HG03060 (cell line): ENCODE measurements around the gene OR8B4.
"Not testable (repeated sequence)": the region's sequence is repeated elsewhere in the genome, so short reads cannot be mapped to it uniquely, and the experiment has no call there.

ENCODE experiments used
- ATAC-seq: cut with Tn5 transposase; IDR thresholded peaks from one replicate; pipeline ENCODE4 v1.9.1; 2021; ENCODE audit warnings: low read depth, moderate number of reproducible peaks; ENCODE audit not compliant: unreplicated experiment

The OR8B4 gene, protein sequence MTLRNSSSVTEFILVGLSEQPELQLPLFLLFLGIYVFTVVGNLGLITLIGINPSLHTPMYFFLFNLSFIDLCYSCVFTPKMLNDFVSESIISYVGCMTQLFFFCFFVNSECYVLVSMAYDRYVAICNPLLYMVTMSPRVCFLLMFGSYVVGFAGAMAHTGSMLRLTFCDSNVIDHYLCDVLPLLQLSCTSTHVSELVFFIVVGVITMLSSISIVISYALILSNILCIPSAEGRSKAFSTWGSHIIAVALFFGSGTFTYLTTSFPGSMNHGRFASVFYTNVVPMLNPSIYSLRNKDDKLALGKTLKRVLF

DNA sequence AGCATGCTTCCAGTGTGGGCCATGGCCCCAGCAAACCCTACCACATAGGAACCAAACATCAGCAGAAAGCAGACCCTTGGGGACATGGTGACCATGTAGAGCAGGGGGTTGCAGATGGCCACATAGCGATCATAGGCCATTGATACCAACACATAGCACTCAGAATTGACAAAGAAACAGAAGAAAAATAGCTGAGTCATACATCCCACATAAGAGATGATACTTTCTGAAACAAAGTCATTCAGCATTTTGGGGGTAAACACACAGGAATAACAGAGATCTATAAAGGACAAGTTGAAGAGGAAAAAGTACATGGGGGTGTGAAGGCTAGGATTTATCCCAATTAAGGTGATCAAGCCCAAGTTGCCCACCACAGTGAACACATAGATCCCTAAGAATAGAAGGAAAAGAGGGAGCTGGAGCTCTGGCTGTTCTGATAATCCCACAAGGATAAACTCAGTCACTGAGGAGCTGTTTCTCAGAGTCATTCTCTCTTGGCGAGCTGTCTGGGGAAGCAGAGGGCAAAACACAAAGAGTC, at the start of gene OR8B4:
Gene OR8B4 (minus strand): TSS at position 488 of the 538 bp plus-strand sequence. CDS start 0 bp downstream, at position 488.
- ATAC-seq: no peak

DNA sequence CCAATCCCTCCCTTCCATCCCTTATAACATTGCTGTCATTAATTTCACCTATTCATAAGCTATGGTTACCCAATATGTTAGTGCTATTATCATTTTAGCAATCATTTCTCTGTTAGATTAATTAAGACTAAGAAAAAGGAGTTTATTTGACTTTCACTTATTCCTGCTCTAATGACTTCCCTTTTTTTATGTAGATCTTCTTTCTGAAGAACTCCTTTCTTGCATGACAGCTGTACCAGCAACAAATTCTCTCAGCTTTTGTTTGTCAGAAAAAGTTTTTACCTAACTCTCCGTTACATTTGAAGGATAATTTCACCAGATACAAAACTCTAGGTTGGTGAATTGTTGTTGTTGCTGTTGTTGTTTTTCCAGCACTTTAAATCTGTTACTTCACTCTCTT, 49.4 kb upstream of the OR8B4 start:
- no peak for ATAC-seq

DNA sequence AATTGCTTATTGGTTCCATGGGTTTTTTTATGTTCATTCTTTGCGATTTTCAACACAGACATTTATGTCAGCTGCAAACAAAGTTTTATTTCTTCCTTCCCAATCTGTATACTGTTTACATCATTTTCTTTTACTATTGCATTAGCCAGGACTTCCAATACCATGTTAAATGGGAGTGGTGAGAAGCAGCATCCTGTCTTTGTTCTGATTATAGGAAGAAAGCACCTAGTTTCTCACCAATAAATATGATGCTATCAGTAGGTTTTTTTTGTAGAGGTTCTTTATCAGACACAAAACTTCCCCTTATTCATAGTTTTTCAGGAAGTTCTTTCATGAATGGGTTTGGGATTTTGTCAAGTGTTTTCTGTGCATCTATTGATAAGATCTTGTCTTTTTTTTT, 48.8 kb upstream of the OR8B4 start:
- ATAC-seq: no peak

DNA sequence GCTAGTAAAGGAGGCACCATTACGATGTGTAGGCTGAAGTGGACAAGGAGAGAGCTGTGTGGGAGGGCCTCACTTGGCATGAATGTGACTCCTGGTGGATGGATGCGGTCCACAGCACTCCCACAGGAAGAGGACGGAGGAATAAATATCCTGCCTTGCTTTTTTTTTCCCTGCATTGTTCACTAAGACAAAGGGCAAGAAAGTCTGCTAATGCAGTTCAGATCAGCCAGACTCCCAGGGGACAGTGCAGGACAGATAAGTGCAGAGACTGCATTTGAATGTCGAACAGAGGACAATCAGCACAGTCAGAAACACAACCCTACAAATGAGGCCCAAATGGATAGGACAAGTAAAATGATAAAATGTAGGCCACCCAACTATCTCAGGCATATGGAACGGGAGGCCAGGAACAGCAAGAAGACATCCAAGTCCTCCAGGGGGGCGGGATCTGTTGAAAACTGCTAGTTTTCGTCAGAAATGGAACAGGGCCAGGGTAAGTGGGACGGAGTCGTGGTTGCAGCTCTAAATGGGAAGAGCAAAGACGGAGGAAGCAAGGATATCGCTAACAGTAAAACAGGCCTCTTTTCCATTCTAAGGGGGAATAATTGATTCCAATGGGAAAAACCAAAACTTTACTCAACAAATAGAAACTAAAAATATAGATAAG, 46.0 kb upstream of the OR8B4 start:
- no peak for ATAC-seq

DNA sequence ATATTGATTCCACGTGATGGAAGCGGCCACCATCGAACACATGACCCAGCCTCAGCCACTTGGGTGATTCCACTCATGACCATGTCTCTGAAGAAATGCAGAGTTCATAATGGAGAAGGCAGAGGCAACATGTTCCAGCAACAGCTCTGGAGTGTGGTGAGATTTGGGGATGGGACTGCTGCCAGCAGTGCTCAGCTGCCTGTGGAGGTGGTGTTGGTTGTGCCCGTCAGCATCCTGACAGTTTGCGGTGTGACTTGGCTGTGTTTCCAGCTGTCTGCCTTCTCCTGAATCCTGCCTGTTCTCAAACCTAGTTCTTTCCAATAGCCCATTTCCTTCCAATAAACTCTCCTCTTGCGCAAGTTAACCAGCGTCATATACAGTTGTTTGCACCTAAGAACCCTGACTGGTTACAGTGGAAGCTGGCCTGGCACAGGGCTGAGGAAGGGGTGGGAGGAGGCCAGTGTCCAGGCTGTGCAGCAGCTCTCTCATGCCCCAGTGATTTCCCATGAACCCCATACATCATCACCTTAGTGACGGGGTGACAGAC, 42.8 kb upstream of the OR8B4 start:
- ATAC-seq: no peak

DNA sequence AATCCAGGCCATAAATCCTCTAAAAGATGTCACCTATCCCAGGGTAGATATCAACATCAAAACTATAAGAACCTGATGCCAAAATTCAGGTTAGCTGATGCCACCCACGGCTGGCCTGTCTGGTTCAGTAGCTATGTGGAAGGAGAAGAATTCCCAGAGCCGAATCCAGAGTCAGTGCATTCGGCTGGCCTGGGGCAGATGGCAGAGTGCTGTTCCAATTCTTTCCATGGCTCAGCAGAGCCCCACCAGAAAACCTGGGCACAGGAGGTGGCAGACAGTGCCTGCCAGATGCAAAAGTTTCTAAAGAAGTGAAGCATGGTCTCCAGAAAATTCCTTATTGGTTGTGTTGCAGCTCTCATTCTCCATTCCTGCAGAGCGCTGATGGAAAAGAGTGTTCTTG, 40.7 kb upstream of the OR8B4 start:
- ATAC-seq: no peak

DNA sequence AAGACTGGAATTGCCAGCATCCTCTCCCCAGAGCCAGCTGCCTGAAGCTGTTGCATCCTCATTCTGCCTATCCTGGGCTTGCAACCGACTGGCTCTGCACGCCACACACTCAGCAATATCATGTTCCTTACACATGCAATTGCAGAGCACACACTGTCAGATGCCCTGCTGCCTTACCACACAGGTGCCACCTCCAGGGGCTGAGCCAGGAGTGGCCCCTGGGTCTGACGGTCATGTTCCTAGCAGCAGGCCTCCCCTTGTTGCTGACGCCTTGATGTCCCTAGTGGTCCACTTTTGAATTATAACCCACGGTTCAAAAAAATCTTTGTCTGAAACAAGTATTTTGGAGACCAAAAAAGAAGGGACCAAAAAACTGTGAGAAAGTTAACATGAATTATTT, 39.3 kb upstream of the OR8B4 start:
- no peak for ATAC-seq

DNA sequence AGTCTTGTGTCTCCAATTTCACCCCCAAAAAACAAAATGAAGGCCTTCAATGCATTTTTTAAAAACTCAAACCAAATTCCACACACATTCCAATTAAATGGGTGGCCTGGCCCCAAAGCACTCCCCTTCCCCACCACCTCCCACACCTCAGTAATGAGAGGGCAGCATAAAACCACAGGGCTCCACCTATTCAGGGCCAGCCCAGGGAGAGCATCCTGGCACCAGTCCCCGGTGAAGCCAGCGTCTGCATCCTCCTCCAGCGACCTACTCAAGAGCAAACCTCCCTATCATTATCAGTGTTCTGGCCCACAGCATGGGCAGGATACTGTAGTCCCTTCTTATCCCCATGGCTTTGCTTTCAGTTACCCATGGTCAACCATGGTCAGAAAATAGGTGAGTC, 38.7 kb upstream of the OR8B4 start:
- no peak for ATAC-seq

DNA sequence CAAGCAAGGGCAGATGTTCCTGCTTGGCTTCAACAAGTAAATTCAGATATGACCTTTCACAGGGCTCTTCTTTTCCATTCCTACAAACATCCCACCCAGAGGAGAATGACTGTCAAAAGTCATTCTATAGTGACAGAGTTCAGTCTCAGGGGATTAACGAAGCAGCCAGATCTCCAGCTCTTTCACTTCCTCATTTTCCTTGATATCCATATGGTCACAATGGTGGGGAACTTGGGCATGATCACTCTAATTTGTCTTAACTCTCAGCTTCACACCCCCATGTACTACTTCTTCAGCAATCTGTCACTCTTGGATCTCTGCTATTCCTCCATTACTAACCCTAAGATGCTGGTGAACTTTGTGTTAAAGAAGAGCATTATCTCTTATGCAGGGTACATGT, 35.8 kb upstream of the OR8B4 start:
- no peak for ATAC-seq

DNA sequence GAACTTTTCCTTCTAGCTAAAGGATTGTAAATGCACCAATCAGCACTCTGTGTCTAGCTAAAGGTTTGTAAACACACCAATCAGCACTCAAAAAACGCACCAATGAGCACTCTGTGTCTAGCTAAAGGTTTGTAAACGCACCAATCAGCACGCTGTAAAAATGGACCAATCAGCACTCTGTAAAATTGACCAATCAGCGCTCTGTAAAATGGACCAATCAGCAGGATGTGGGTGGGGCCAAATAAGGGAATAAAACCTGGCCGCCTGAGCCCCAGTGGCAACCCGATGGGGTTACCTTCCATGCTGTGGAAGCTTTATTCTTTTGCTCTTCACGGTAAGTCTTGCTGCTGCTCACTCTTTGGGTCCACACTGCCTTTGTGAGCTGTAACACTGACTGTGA, 34.7 kb upstream of the OR8B4 start:
- not testable (repeated sequence) for ATAC-seq

DNA sequence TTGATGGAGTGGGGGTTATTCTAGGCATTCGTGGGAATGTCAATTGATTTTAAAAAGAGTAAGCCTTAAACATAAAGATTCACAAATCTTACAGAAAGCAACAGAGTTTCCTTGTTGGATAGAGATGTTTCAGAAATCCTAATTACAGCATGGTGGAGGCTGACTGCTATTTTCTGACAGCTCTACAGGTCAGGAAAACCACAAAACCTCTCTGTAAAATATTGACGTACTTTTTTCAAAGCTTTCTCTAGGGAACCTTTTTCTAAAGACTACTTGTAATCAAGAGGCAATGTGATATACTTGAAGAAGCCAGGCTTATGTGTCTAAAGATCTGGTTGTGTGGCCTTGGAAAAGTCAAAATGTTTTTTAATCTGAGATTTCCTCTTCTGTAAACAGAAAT, 29.9 kb upstream of the OR8B4 start:
- no peak for ATAC-seq

DNA sequence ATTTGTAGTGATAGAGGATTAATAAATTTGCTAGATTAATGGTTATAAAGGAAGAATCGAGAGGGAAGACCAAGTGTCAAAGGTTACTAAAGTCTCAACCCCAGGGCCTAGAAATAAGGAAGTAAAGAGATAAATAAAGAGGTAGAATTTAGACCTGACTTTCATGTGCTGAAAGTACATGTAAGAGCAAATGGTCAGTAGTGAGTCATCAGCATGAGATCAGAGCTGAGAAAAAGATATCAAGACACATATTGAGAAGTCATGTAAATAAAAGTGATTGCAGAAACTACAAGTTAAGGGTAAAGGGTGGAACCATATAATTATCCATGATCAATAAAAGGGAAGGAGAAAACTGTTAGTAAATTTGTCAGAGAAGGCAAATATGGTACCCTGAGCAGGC, 22.2 kb upstream of the OR8B4 start:
- no peak for ATAC-seq

DNA sequence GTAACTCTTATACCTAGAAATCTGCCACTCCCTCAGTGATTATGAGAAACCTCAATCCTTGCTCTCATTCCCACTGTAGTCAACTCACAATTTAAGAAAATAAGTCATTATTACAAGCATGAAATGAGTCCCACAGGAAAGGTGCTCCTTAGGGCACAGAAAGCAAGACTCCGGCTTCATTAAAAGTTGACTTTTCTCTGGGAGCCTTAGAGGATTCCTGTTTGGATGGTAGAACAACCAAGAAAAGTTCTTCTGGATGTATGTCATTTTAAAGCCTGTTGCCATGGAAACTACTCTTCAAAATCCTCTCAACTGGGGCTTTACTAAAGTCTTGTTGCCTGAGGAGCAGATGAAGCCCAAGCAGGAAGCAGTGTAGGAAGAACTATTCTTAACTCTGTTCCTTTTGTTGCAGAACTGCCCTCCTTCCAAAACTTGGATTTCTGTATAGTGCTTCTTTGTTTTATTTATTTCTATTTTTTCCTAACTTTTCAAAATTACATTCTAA, 21.0 kb upstream of the OR8B4 start, which contains the start of gene OR8B8:
Gene OR8B8 (minus strand): TSS at position 51 of the 505 bp plus-strand sequence. CDS start 4,611 bp downstream, outside the sequence.
- ATAC-seq: no peak

DNA sequence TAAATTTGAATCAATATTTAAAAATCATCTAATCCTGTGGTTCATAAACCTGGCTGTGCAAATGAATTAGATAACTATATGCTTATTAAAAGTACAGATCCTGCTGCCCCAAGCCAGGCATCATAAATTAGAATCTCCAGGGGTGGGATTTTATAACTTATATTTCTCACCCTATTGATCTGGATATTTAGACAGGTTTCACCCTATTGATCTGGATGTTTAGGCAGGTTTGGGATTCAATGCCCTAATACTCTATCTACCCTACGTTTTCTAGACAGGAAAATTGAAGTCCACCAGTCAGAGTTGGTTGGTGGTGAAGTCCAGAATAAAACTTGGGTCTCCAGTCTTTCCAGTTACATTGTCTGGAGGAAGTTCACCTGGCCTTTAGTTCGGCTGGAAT, 18.2 kb upstream of the OR8B4 start:
- no peak for ATAC-seq

DNA sequence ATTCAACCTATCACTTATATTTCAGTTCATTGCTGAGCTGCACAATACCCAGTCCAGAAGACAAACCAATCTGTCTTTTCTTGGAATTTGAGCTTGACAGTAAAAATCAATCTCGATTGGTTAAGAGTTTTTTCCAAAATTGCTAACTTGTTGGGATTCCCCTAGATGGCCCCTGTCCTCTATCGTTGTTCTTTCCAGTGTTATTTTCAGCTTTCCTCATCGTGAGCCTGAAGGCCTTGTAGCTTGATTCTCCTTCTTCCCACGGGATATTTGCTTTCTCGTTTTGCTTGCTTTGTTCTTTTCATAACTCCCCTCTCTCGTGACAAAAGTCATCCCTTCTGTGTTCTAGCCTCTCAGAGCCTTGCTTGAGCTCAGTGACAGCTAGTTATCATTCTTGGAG, 17.8 kb upstream of the OR8B4 start:
- ATAC-seq: no peak

DNA sequence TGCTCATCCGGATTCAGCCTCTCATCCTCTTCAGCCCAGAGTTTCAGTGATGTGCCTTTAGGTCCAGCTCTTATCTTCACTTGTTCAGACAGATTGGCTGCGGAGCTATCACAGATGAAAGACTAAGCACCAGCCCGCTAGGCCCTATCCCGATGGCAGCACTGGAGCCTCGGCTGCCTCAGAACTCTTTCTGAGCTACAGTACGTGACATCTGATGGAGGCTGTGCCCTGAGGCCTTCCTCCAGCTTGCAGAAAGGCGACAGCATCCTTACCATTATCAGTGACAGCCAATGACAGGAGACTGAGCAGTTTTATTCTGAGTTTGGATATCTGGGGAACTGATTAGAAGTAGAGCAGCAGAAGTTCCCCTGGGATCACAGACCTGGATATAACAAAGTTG, 16.8 kb upstream of the OR8B4 start:
- ATAC-seq: no peak

DNA sequence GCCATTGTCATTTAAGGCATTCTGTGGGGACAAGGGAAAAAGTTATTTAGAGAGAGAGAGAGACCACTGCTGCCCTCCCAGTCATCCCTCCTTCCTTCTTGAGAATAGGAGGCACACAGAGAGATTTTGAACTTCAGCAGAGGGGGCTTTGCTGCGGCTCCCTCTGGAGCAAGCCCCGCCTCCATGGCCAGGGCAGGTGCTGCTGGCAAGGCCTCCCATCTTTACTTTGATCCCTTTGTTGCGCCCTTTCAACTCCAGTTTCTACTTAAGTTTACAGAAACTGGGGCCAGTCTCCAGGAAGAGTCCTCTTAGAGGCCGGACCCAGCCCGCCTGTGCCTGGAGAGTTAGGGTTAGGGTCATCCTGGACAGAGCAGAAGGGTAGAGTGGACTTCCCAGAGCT, 16.4 kb upstream of the OR8B4 start:
- ATAC-seq: no peak

DNA sequence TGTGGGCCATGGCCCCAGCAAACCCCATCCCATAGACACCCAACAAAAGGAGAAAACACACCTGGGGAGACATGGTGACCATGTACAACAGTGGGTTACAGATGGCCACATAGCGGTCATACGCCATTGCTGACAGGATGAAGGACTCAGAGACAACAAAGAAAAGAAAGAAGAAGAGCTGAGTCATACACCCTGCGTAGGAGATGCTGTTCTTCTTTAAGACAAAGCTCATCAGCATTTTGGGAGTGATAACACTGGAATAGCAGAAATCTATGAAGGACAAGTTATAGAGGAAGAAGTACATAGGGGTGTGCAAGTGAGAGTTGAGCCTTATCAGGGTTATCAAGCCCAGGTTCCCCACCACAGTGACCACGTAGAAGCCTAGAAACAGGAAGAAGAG, 15.9 kb upstream of the OR8B4 start:
- ATAC-seq: no peak

DNA sequence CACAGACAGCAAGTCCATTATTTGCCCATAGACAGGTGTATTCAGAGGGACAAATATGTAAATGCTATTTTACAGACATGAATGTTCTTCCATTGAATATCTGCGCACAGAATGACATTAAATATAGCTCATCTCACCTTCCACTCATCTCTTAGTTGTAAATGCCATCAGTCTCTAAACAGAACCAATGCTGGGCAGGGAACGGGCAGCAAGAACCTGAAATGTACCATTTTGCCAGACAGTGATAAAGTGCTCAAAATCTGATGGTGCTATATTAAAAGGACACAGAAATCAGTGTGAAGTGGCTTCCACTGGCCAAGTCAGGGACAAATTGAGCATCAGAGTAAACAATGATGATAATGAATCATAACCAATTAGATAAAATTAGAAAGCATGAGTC, 10.0 kb upstream of the OR8B4 start:
- ATAC-seq: no peak

DNA sequence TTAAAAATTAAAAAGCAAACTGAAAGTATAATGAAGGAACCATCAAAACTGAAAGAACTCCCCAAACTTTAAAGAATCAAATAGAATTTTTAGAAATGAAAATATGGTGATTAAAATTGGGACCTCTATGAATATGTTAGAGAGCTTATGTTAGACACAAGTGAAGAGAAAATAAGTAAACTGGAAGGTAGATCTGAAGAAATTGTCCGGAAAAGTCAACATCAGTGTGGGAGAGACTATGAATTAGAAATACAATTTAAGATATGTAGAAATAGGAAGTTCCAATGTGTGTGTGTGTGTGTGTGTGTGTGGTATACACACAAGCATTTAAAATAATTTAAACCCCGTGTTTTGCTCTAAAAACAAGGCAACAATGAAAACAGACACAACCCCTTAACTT, 4.9 kb upstream of the OR8B4 start:
- no peak for ATAC-seq

DNA sequence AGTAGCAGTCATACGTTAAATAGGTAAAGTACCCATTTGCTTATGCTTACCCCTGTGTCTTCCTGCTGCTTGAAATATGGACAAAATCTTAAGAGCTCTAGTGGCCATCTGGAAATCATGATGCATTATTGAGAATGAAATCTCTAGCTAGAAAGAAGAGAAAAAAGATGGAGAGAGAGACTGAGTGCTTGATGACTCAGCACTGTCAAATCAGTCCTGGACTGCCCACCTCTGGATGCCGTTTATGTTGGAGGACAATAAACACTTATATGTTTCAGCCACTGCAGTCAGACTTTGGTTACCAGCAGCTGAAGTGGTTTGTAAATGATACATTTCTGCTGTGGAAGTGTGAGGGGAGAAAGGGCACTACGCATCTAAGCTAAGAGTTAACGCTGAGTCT, 3.6 kb downstream of the OR8B4 start:
- ATAC-seq: no peak
